H1 (cell line): ENCODE measurements around the gene IFIT1. TPM values are rescaled to one million over a fixed set of nuclear protein-coding genes. Genes with fewer than 3 reads are reported as not detected.

Experiments
- polyA plus RNA-seq, 7 experiments: library from polyadenylated mRNA; depleted of rRNA in 3 of 7; stranded (reverse) in 5 of 7; unstranded in 2 of 7; fragments of >200 nt in 5 of 7; fragments of 200-250 nt in 2 of 7; gene quantifications; 1 replicate in 5 of 7; 2 replicates in 1 of 7; 4 replicates in 1 of 7; pipeline versions ENCODE4 v1.2.1 to v1.2.3, GENCODE V29; 2011 to 2013; ENCODE audit warnings: missing spikeins in 2 of 7, mixed read lengths in 2 of 7
- total RNA-seq: library from RNA; stranded (reverse); fragmentation: NEBNext Ultra II Directional; extraction: Animal tissue kit (Norgen Biotek cat#: 25700); gene quantifications from 2 replicates; pipeline ENCODE4 v1.2.1, GENCODE V29; 2021
- TF ChIP-seq, protein P1 (sequence below): IDR thresholded peaks from 2 replicates; pipeline ENCODE4 v1.6.1; 2012; ENCODE audit warnings: low read length, inconsistent platforms
- TF ChIP-seq, protein P2 (sequence below): IDR thresholded peaks from 2 replicates; pipeline ENCODE4 v1.6.1; 2011; ENCODE audit warnings: low read depth, mild to moderate bottlenecking, low read length; ENCODE audit not compliant: insufficient read depth

The IFIT1 gene
- total and polyA plus RNA-seq, 2 of the 8 experiments (the other 6 are each of a cell fraction or from before 2014, with no cell fraction given): 0.94 to 1.5 TPM

DNA sequence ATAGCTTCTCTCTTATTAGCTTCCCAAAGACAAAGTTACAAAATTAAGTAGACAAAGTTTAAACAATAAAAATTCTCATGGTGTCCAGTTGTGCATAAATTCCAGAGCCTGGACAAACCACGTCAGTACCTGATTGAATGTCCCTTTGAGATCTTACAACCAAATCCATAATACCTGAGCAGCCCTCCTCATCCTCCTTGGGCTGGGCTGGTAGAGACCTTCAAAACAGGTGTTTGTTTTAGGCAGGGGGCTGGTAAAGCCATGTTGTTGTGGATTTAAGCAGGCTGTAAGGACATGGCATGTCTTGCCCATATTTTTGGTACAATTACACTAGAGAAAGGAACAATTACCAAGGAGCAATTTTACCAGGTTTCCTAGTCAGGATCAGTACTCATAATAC, 24.0 kb downstream of the IFIT1 start (continued):
- TF ChIP-seq, protein P1, sequence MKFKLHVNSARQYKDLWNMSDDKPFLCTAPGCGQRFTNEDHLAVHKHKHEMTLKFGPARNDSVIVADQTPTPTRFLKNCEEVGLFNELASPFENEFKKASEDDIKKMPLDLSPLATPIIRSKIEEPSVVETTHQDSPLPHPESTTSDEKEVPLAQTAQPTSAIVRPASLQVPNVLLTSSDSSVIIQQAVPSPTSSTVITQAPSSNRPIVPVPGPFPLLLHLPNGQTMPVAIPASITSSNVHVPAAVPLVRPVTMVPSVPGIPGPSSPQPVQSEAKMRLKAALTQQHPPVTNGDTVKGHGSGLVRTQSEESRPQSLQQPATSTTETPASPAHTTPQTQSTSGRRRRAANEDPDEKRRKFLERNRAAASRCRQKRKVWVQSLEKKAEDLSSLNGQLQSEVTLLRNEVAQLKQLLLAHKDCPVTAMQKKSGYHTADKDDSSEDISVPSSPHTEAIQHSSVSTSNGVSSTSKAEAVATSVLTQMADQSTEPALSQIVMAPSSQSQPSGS: no peak
- TF ChIP-seq, protein P2, sequence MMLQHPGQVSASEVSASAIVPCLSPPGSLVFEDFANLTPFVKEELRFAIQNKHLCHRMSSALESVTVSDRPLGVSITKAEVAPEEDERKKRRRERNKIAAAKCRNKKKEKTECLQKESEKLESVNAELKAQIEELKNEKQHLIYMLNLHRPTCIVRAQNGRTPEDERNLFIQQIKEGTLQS: no peak
- TF ChIP-seq, all 59 proteins: peak for 0
